Kidney epithelial cell (primary cell): ENCODE results near the gene BTBD2. TPM values are rescaled to one million over a fixed set of nuclear protein-coding genes. Genes with fewer than 3 reads are reported as not detected.

Experiments
- DNase-seq: peaks from one replicate; pipeline ENCODE4 v3.0.0-alpha.2; 2010; ENCODE audit warnings: low read depth
- H3K27me3 ChIP-seq: 2 replicates; pipeline ENCODE4 v1.6.0; 2011; ENCODE audit warnings: low read length; ENCODE audit not compliant: control insufficient read depth, insufficient read depth
- H3K36me3 ChIP-seq: 2 replicates; pipeline ENCODE4 v1.5.1; 2011; ENCODE audit warnings: low read length; ENCODE audit not compliant: control insufficient read depth, insufficient read depth
- H3K4me3 ChIP-seq: 2 replicates; pipeline ENCODE4 v1.5.1; 2011; ENCODE audit warnings: low read depth, mild to moderate bottlenecking, control low read depth, low read length
- total RNA-seq: library from RNA; depleted of rRNA; stranded (reverse); fragments of >200 nt; gene quantifications from 2 replicates; pipeline ENCODE4 v1.2.3, GENCODE V29; 2015
- TF ChIP-seq, protein P1 (sequence below): IDR thresholded peaks from 2 replicates; pipeline ENCODE4 v1.5.1; 2011; ENCODE audit warnings: mild to moderate bottlenecking, moderate library complexity, low read length, control low read depth, inconsistent platforms; ENCODE audit not compliant: insufficient read depth, poor library complexity, severe bottlenecking

Gene BTBD2
- total RNA-seq, 1 donor from 2014 or later: 51.3 TPM

DNA sequence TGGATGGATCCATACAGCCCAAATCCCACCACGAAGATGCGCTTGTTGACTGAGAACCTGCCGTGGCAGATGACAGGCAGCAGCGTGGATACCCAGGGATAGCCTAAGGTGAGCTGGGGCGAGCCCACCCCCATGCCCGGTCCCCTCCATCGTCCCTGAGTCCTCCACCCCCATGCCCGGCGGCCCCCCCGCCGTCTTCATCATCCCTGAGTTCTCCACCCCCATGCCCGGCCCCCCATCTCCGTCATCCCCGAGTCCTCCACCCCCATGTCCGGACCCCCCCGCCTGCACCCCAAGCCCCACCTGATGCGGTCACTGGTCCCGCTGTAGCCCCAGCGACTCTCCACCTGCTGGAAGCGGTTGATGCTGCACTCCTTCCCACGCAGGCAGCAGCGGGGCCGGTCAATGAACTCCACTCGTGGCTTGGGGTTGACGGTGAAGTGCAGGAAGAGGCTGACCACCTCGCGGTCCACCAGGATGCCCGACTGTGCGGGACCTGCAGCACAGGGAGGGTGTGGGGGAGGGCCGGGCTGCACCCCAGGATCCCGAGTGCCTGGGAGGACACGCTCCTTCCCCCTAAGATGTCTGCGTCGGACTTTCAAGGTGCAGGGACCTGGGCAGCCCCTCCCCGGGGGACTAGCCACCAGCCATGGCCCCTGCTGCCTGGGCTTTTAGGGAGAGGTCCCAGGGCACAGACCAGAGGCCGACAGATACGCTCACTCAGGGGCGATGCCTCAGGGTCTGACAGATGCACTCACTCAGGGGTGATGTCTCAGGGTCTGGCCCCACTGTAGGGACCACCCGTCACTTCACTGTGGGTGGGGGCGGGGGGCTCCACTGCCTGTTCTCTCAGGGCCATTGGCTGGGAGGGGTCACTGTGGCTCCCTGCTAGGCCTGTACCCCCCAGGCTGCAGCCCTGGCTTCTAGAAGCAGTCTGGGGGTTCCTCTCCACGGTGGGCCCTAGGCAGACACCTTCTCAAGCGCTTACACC, 28.0 kb downstream of the BTBD2 start:
- peaks cover 4% of the 10 kb centered on the region for H3K36me3 ChIP-seq

DNA sequence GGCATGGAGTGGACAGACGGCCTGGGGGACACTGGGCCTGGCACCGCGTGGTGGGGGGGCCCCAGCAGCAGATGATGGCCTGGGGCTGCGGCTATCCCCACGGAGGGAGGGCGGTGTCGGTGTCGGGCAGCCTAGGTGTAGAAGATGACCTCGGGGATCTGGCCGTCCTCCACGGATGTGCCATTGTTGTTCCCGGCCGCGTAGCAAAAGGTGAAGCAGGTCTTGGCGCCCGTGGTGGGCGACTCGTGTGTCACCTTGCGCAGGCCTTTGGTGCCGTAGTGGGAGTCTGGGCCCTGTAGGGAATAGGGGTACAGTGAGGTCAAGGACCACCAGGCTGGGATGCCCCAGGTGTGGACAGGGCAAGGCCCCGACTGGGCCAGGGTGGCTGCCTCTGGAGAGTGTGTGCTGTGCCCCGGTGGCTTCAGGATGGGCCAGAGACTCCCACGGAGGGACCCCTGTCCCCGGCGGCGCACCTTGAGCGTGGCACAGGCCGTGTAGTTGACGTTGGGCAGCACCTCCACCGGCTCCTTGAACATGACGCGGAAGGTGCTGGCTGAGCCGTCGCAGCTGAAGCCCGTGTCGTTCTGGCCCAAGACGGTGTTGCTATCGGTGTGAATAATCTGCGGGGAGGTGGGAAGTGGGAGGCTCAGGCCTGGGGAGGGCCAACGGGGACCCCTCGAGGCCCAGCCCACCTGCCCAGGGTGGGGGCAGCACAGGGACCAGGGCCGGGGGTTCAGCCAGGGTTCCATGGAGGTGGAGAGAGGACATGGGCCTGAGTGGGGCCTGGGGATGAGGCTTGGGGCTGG, 29.0 kb downstream of the BTBD2 start:
- no peak for DNase-seq
- Histone ChIP-seq H3K4me3 (no peak overlapping the region), H3K27me3 (no peaks in the 10 kb centered on the region), H3K36me3 (peaks cover 4% of the 10 kb centered on the region)
- TF ChIP-seq, protein P1, sequence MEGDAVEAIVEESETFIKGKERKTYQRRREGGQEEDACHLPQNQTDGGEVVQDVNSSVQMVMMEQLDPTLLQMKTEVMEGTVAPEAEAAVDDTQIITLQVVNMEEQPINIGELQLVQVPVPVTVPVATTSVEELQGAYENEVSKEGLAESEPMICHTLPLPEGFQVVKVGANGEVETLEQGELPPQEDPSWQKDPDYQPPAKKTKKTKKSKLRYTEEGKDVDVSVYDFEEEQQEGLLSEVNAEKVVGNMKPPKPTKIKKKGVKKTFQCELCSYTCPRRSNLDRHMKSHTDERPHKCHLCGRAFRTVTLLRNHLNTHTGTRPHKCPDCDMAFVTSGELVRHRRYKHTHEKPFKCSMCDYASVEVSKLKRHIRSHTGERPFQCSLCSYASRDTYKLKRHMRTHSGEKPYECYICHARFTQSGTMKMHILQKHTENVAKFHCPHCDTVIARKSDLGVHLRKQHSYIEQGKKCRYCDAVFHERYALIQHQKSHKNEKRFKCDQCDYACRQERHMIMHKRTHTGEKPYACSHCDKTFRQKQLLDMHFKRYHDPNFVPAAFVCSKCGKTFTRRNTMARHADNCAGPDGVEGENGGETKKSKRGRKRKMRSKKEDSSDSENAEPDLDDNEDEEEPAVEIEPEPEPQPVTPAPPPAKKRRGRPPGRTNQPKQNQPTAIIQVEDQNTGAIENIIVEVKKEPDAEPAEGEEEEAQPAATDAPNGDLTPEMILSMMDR: no peak

More for the DNA sequence above, 28.0 kb downstream of the BTBD2 start:
- Histone ChIP-seq H3K27me3 (no peaks in the 10 kb centered on the region), H3K4me3 (no peak overlapping the region)
- no peak for DNase-seq
- TF ChIP-seq, protein P1: peak; percentile 8

DNA sequence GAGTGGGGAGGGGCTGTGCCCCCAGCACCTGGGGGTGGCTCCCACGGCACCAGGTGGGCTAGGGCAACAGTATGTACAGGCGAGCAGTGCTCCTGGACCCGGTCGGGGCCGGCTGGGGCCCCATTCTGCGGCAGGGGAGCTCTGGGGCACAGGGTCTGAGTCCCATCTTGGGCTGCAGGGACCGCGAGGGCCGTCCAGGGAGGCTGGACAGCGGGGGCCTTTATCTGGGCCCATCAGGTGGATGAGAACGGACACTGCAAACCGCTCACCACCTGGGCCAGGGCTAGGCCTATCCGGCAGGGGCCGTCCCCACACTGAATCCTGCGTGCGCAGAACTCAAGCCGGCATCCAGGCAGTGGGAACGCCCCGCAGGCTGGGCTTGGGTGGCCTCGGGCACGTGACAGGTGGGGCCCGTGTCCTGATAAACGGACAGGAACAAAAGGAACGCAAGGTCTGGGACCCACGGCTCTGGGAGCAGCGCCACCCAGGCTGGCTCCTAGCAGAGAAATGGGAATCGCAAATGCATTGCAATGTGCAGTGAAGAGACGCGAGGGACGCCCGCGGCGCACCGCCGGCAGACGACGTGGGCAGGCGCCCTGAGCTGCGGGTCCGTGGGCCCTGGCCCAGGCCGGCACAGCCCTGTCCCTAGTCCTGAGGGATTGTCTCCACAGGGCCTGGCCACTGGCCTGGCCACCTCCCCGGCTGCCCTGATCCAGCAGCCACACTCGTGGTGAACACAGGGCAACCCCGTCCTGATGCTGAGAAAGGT, 29.7 kb downstream of the BTBD2 start:
- no peak for DNase-seq
- Histone ChIP-seq H3K27me3 (no peaks in the 10 kb centered on the region), H3K4me3 (no peak overlapping the region), H3K36me3 (peaks cover 4% of the 10 kb centered on the region)
- TF ChIP-seq, protein P1: no peak

DNA sequence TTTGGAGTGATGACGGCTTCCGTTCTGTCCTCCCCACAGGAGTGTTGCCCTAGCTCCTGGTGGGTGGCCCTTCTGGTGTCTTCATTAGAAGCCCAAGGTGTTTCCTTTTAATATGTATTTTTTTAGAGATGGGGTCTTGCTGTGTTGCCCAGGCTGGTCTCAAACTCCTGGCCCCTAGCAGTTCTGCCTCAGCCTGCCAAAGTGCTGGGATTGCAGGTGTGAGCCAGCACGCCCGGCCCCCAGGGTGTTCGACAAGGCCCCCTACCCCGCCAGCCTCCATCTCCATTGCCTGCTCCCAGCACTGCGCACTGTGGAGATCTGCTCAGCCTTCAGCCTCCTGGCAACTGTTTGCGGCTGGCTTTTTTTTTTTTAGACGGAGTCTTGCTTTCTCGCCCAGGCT, 31.2 kb downstream of the BTBD2 start:
- TF ChIP-seq, protein P1: no peak
- DNase-seq: no peak
- Histone ChIP-seq H3K36me3 (peaks cover 4% of the 10 kb centered on the region), H3K4me3 (no peak overlapping the region), H3K27me3 (no peaks in the 10 kb centered on the region)

DNA sequence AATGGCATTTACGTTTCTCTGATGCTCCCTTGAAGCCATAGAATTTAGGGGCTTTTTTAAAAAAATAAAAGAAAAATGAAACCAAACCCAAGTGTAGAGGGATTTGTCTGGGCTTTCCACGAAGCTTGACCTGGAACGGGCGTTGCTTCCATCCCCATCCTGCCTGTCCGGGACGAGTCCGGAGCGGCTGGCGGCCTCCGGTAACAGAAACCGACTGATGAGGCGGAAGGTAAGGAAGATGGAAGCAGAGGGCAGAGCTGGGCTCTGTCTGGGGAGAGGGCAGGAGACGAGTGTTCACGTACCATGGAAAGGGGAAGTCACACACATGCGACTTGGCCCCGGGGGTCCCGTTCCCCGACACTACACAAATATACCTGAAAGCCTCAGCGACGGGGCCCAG, 34.3 kb downstream of the BTBD2 start:
- H3K36me3 ChIP-seq: peaks cover 1% of the 10 kb centered on the region
- TF ChIP-seq, protein P1: no peak

More for the DNA sequence above, 34.3 kb downstream of the BTBD2 start:
- no peaks in the 10 kb centered on the region for H3K27me3 ChIP-seq
- DNase-seq: no peak
- no peak overlapping the region for H3K4me3 ChIP-seq
